Measurements from ENCODE around the gene LMF2.

- TF ChIP-seq USF2 (IDR thresholded peaks at IDR 0.05; ENCODE audit: borderline replicate concordance, low read depth, low read length) (no peak), TCF12 (IDR thresholded peaks at IDR 0.05) (no peak), GABPA (IDR thresholded peaks at IDR 0.05; ENCODE audit: low read depth) (no peak), YY1 (IDR thresholded peaks at IDR 0.05; ENCODE audit: low read depth) (no peak), MXI1 (IDR thresholded peaks at IDR 0.05; ENCODE audit: low read depth, low read length) (no peak)
- TF ChIP-seq, protein P1, sequence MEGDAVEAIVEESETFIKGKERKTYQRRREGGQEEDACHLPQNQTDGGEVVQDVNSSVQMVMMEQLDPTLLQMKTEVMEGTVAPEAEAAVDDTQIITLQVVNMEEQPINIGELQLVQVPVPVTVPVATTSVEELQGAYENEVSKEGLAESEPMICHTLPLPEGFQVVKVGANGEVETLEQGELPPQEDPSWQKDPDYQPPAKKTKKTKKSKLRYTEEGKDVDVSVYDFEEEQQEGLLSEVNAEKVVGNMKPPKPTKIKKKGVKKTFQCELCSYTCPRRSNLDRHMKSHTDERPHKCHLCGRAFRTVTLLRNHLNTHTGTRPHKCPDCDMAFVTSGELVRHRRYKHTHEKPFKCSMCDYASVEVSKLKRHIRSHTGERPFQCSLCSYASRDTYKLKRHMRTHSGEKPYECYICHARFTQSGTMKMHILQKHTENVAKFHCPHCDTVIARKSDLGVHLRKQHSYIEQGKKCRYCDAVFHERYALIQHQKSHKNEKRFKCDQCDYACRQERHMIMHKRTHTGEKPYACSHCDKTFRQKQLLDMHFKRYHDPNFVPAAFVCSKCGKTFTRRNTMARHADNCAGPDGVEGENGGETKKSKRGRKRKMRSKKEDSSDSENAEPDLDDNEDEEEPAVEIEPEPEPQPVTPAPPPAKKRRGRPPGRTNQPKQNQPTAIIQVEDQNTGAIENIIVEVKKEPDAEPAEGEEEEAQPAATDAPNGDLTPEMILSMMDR (IDR thresholded peaks at IDR 0.05), result no peak
These were observed 39.1 kb upstream of the LMF2 start for GRCh38 chr22:50546326-50547262.
